ENCODE measurements around the gene HUS1.

HUS1 gene

DNA sequence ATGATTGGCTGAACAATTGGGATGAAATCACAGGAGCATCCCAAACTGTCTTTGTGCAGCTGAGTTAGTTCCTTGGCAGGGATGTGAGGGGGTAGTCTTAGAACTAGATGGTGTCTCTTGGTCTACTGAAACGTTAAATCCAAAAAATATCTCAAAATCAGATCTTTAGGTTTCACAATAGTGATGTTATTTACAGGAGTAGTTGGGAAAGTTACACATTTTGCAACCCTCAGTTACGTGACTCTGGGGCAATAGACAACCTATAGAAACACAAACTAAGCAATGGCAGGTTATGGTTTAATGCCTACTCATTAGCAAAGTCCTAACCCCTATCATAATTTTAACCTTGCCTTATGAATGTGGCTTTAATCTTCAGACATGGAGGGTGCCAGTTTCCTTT is 55.1 kb downstream of the HUS1 start:
- TF ChIP-seq, protein P1, sequence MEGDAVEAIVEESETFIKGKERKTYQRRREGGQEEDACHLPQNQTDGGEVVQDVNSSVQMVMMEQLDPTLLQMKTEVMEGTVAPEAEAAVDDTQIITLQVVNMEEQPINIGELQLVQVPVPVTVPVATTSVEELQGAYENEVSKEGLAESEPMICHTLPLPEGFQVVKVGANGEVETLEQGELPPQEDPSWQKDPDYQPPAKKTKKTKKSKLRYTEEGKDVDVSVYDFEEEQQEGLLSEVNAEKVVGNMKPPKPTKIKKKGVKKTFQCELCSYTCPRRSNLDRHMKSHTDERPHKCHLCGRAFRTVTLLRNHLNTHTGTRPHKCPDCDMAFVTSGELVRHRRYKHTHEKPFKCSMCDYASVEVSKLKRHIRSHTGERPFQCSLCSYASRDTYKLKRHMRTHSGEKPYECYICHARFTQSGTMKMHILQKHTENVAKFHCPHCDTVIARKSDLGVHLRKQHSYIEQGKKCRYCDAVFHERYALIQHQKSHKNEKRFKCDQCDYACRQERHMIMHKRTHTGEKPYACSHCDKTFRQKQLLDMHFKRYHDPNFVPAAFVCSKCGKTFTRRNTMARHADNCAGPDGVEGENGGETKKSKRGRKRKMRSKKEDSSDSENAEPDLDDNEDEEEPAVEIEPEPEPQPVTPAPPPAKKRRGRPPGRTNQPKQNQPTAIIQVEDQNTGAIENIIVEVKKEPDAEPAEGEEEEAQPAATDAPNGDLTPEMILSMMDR (IDR thresholded peaks at IDR 0.05), result no peak

DNA sequence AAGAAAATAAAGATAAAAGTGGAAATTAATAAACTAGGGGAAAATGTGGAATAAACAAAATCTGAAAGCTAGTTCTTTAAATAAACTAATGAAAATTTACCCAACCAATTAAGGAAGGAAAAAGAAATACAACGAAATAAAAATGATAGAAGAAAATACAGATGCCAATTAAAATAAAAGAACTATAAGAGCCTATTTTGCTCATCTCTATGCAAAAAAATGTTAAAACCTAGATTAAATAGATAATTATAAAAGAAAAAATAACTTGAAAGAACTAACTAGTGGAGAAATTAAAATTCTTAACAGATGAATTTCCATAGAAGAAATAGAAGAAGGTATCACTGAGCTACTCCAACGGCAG is 63.8 kb downstream of the HUS1 start:
- TF ChIP-seq, protein P1 (IDR thresholded peaks at IDR 0.05), result no peak

DNA sequence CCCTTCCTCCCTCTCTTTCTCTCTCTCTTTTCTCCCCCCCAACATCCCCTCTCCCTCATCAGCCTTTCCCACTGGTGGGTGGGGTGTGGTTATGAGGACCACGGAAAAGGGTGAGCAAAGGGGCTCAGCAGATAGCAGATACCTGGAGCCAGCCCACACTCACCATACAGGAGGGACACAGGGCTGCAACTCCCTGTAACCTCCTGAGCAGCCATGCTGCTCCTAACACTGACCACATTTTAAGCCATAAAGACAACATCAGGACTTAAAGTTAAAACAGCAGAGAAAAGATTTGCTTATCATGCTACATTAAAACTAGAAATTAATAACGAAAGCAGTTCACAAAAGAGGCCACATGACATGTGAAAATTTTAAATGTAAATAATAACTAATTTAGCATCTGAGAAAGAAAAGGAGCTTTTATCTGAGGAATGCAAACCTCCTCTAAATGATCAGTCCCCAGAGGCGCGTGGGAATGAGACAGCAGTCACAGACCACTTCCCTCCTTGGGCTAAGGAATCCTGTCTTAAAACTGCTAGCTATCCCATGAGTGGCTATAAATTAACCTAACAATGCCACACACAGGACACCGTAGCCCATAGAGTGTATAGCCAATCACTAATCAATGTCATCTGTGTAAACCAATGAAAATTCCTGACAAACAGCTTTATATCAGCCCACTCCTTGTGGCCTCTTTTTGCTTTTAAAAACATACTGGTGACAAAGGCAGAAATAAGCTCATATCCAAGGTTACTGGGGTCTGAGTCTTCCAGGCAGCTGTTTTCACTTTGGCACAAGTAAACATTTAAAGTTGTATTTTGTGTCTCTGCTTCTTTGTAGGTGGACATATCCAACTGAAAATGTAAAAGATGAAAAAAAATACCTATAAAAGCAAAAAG is 64.4 kb downstream of the HUS1 start:
- TF ChIP-seq, protein P1 (IDR thresholded peaks at IDR 0.05), result no peak

Data from LNCAP (cell line).